SU-DHL-6 (cell line): ENCODE results near the gene MYRFL.

ENCODE experiments used
- CTCF ChIP-seq: fragments of 200-600 bp; sonication (generic); IDR thresholded peaks from one replicate; pipeline ENCODE4 v1.5.1; 2017; ENCODE audit warnings: antibody characterized with exemption, mild to moderate bottlenecking, low read length, moderate library complexity; ENCODE audit not compliant: insufficient read depth, poor library complexity, severe bottlenecking
- EZH2phosphoT487 ChIP-seq: fragments of 200-600 bp; sonication (generic), shearing (Covaris generic); conservative IDR thresholded peaks from 2 replicates; pipeline ENCODE4 v1.6.1; 2018; ENCODE audit warnings: mild to moderate bottlenecking, antibody characterized with exemption, low read length, moderate library complexity, mixed read lengths

- TF ChIP-seq CTCF (no peak), EZH2phosphoT487 (no peak)
These were observed 153.0 kb downstream of the MYRFL start for GRCh38 chr12:69978020-69978419.
